ENCODE results near the gene RUBCNL. TPM values are rescaled to one million over a fixed set of nuclear protein-coding genes. Genes with fewer than 3 reads are reported as not detected.

RUBCNL gene
- total RNA-seq, 1 donor from 2014 or later = 0.80 TPM

- no peaks in the 10 kb centered on the region for H3K36me3 Mint-ChIP-seq
- Histone ChIP-seq H4K20me1 (ENCODE audit: low read depth) (no peaks in the 10 kb centered on the region), H3F3A (ENCODE audit: low read depth) (no peaks in the 10 kb centered on the region), H3K36me3 (no peaks in the 10 kb centered on the region), H3K4me1 (no peaks in the 10 kb centered on the region), H3K27me3 (no peaks in the 10 kb centered on the region), H2AFZ (replicated peaks) (peak overlapping the region; percentile 63), H3K9ac (no peak overlapping the region), H3K4me2 (no peak overlapping the region), H3K9me3 (ENCODE audit: low read depth) (no peaks in the 10 kb centered on the region), H3K79me2 (ENCODE audit: low read depth) (no peaks in the 10 kb centered on the region), H3K4me3 (no peak overlapping the region), H3K27ac (no peak overlapping the region)
- H3K4me3 Mint-ChIP-seq = no peak overlapping the region
- no peak for DNase-seq (ENCODE audit: low spot score)
- peaks cover 2% of the 10 kb centered on the region for H3K27me3 Mint-ChIP-seq (ENCODE audit: insufficient read depth, low read depth)
- H3K4me1 Mint-ChIP-seq = no peaks in the 10 kb centered on the region
- H3K9me3 Mint-ChIP-seq = peaks cover 1% of the 10 kb centered on the region
- TF ChIP-seq EZH2phosphoT487 (IDR thresholded peaks at IDR 0.05) (no peak), CTCF (IDR thresholded peaks at IDR 0.05) (no peak), EZH2 (IDR thresholded peaks at IDR 0.05) (no peak)
- H3K27ac Mint-ChIP-seq = no peak overlapping the region
These were observed 43.6 kb downstream of the RUBCNL start for GRCh38 chr13:46343279-46343994.

GRCh38 chr13:46342538-46342937 is 44.5 kb downstream of the RUBCNL start:
- Histone ChIP-seq H3K4me2 (no peak overlapping the region), H3K36me3 (no peaks in the 10 kb centered on the region), H3K79me2 (ENCODE audit: low read depth) (no peaks in the 10 kb centered on the region), H3K27me3 (no peaks in the 10 kb centered on the region), H3K4me3 (no peak overlapping the region), H4K20me1 (ENCODE audit: low read depth) (no peaks in the 10 kb centered on the region), H3K27ac (no peak overlapping the region), H3K4me1 (no peaks in the 10 kb centered on the region), H3K9me3 (ENCODE audit: low read depth) (no peaks in the 10 kb centered on the region), H3K9ac (no peak overlapping the region), H3F3A (ENCODE audit: low read depth) (no peaks in the 10 kb centered on the region), H2AFZ (replicated peaks) (no peak overlapping the region)
- H3K36me3 Mint-ChIP-seq = no peaks in the 10 kb centered on the region
- TF ChIP-seq EZH2 (IDR thresholded peaks at IDR 0.05) (no peak), CTCF (IDR thresholded peaks at IDR 0.05) (no peak), EZH2phosphoT487 (IDR thresholded peaks at IDR 0.05) (no peak)
- H3K27me3 Mint-ChIP-seq (ENCODE audit: insufficient read depth, low read depth) = peaks cover 2% of the 10 kb centered on the region
- no peak for DNase-seq (ENCODE audit: low spot score)
- no peak overlapping the region for H3K4me3 Mint-ChIP-seq
- H3K9me3 Mint-ChIP-seq = peaks cover 2% of the 10 kb centered on the region
- H3K4me1 Mint-ChIP-seq = peaks cover 3% of the 10 kb centered on the region
- no peak overlapping the region for H3K27ac Mint-ChIP-seq

GRCh38 chr13:46341112-46341711 is 45.8 kb downstream of the RUBCNL start:
- H3K9ac ChIP-seq = no peak overlapping the region
- no peak for DNase-seq (ENCODE audit: low spot score)
- no peak overlapping the region for H2AFZ ChIP-seq (replicated peaks)

More at GRCh38 chr13:46341112-46341711, 45.8 kb downstream of the RUBCNL start:
- H3K27me3 Mint-ChIP-seq (ENCODE audit: insufficient read depth, low read depth) = peaks cover 2% of the 10 kb centered on the region
- Histone ChIP-seq H3K79me2 (ENCODE audit: low read depth) (no peaks in the 10 kb centered on the region), H3K4me3 (no peak overlapping the region), H3F3A (ENCODE audit: low read depth) (no peaks in the 10 kb centered on the region), H3K4me2 (no peak overlapping the region), H4K20me1 (ENCODE audit: low read depth) (no peaks in the 10 kb centered on the region), H3K9me3 (ENCODE audit: low read depth) (no peaks in the 10 kb centered on the region), H3K27ac (no peak overlapping the region), H3K36me3 (no peaks in the 10 kb centered on the region), H3K27me3 (no peaks in the 10 kb centered on the region), H3K4me1 (no peaks in the 10 kb centered on the region)
- peaks cover 3% of the 10 kb centered on the region for H3K4me1 Mint-ChIP-seq
- no peak overlapping the region for H3K4me3 Mint-ChIP-seq
- no peak overlapping the region for H3K27ac Mint-ChIP-seq
- H3K9me3 Mint-ChIP-seq = peaks cover 6% of the 10 kb centered on the region
- TF ChIP-seq EZH2 (IDR thresholded peaks at IDR 0.05) (no peak), CTCF (IDR thresholded peaks at IDR 0.05) (no peak), EZH2phosphoT487 (IDR thresholded peaks at IDR 0.05) (no peak)
- H3K36me3 Mint-ChIP-seq = no peaks in the 10 kb centered on the region
